Measurements from ENCODE around the gene MROH9. TPM values are rescaled to one million over a fixed set of nuclear protein-coding genes. Genes with fewer than 3 reads are reported as not detected.

The MROH9 gene
- total RNA-seq, 2 donors from 2014 or later = not detected

GRCh38 chr1:171113382-171113781, 178.0 kb downstream of the MROH9 start:
- no peaks in the 10 kb centered on the region for H3K36me3 Mint-ChIP-seq
- ATAC-seq (no peak), DNase-seq (ENCODE audit: low spot score) (no peak)
- no peaks in the 10 kb centered on the region for H3K4me1 Mint-ChIP-seq (ENCODE audit: low read depth in 2 of 2)
- H3K27ac Mint-ChIP-seq = no peak overlapping the region
- H3K9me3 Mint-ChIP-seq = peaks cover 8% of the 10 kb centered on the region
- no peak overlapping the region for H3K4me3 Mint-ChIP-seq
- H3K27me3 Mint-ChIP-seq = peaks cover 4 to 45% of the 10 kb centered on the region in 2 donors

Other genes with a start within 250 kb of the MROH9 start
- not detected for gene FMO3, start 155.4 kb downstream of the MROH9 start, total RNA-seq
- gene FMO2, start 249.8 kb downstream of the MROH9 start, total RNA-seq = not detected

All from natural killer cell treated with Interleukin-12 subunit alpha and Interleukin-12 subunit beta and Interleukin-15 and Interleukin-18, amount 100 ng/mL, for 72 hours (primary cell).